HG02798 (cell line): ENCODE data around the gene USP31.

ENCODE experiments used
- ATAC-seq: cut with Tn5 transposase; IDR thresholded peaks from one replicate; pipeline ENCODE4 v1.9.1; 2021; ENCODE audit warnings: mild to moderate bottlenecking; ENCODE audit not compliant: unreplicated experiment, poor library complexity

The USP31 gene

DNA sequence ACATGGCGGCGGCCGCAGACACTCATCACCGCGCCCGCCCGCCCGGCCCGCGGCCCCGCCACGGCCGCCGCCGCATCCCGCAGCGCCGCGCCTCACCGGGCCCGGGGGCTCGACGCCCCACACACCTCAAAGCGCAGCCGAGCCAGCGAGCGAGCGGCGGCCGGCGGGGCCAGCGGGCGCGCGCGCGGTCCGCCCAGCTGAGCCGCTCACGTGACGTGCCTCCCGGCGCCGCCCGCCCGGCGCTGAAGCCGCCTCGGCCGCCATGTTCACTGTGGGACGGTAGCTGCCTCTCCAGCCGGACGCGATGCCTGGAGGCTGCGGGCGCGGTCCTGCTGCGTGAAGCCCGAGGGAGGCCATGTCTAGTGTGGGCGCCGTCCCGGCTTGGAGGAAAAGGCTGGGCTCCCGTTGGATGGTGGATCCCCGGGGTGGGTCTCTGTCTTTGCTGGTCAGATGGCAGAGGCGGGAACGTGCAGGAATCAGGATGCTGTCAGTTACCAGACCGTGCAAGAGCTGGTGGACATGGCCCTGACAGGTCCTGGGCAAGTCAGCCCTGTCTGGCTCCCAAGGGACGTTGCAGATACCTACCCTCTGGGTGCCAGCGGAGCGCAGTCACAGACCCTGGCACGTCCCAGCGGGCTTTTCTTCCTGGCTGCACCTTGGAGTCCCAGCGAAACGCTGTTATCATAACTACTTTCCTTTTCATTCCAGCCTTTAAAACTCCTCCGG is at the start of gene USP31:
Gene USP31 (minus strand): TSS at position 186 of the 726 bp plus-strand sequence. CDS start 182 bp downstream, at position 4.
- peak; percentile 96 for ATAC-seq

DNA sequence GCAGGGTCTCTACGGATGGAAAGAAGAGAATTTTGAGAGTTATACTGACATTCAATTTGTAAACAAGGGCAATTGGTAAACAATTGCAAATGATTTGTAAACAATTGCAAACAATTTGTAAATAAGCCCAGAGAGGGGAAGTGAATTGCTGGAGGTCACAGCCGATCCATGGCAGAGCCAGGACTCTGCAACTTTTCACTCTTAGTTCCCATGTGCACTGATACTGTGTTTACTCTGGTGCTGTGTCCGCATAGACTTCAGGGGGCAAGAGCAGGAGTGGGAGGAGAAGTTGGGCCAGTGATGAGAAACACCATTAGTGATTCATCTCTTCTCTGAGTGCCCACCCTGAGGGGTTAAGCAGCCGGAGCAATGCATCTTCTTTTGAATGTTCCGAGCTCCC is 47.3 kb upstream of the USP31 start:
- ATAC-seq, result no peak

DNA sequence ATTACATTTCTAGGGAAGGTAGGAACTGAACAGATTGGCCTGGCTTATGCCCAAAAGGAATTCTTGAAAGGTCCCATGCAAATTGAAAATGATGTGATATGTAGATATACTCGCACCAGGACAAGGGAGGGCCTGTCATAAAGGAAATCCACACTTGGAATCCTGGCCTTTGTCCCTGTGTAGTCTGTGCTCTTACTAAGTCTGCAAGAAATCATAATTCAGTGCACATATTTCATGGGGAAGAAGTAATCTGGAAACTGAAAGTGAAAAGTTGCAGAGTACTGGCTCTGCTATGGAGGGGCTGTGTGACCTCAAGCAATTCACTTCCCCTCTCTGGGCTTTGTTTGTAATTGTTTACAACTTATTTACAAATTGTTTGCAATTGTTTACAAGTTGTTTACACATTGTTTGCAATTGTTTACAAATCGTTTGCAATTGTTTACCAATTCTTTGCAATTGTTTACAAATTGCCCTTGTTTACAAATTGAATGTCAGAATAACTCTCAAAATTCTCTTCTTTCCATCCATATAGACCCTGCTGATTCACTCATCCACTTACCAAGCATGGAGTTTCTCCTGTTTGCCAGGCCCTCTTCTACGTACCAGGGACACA is 46.2 kb upstream of the USP31 start:
- ATAC-seq, result no peak

DNA sequence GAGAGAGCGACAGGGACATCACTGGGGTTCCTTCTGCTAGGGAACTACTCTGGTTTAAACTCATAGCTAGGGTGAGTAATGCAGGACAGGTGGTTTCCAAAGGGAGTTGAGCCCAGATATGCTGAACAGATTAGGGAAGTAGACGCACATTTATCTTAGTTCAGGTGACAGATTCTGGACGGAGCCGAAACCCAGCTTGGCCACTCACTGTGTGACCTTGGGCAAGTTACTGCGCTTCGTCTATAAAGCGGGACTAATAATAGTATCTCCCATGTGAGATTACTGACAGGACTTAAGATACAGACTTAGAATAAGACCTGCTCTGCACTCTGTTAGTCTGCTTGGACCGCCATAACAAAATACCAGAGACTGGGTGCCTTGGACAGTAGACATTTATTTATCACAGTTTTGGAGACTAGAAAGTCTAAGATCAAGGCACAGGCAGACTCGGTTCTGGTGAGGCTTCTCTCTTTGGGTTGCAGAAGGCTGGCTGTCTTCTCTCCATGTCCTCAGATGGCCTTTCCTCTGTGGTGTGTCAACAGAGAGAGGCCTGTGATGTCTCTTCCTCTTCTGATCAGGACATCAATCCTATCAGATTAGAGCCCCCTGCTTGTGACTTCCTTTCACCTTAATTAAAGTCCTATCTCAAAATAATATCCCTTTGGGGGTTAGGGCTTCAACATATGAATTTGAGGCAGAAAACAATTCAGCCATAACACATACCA is 45.4 kb upstream of the USP31 start:
- ATAC-seq, result no peak

GRCh38 chr16:23188911-23189310 is 39.7 kb upstream of the USP31 start:
- ATAC-seq, result no peak

DNA sequence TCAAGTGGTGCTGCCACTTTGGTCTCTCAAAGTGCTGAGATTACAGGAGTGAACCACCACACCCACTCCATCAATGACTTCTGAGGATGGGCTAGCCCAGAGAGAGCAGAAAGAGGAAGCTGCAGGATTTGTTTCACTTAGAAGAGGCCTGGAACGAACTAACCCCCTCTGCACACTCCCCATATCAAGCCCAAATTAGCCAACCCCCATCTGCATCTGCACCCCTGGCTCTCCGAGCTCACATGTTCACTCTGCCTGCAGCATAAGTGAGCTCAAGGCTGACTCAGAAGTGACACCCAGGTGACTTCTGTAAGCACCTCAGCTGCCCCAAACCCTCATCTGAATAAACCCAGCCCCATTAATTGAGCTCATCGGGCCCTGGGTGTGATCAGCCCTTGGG is 38.1 kb upstream of the USP31 start:
- no peak for ATAC-seq

DNA sequence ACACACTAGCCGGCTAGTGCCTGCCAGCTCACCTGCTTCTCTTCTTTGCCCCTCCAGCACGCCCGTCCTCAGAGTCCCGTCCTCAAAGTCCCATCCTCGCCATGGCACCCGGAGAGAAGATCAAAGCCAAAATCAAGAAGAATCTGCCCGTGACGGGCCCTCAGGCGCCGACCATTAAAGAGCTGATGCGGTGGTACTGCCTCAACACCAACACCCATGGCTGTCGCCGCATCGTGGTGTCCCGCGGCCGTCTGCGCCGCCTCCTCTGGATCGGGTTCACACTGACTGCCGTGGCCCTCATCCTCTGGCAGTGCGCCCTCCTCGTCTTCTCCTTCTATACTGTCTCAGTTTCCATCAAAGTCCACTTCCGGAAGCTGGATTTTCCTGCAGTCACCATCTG is 36.9 kb upstream of the USP31 start:
- ATAC-seq, result no peak

- no peak for ATAC-seq
Measured at GRCh38 chr16:23185656-23186055, 36.4 kb upstream of the USP31 start.

GRCh38 chr16:23183543-23183862 is 34.3 kb upstream of the USP31 start:
- ATAC-seq, result no peak

GRCh38 chr16:23182679-23183542 is 33.7 kb upstream of the USP31 start, which contains the start of gene SCNN1G:
TSS of gene SCNN1G (plus strand) at chr16:23182745. CDS start at chr16:23186272, 3,527 bp downstream.
- peak; percentile 12 for ATAC-seq

GRCh38 chr16:23182206-23182678 is 33.0 kb upstream of the USP31 start:
- peak; percentile 91 for ATAC-seq

DNA sequence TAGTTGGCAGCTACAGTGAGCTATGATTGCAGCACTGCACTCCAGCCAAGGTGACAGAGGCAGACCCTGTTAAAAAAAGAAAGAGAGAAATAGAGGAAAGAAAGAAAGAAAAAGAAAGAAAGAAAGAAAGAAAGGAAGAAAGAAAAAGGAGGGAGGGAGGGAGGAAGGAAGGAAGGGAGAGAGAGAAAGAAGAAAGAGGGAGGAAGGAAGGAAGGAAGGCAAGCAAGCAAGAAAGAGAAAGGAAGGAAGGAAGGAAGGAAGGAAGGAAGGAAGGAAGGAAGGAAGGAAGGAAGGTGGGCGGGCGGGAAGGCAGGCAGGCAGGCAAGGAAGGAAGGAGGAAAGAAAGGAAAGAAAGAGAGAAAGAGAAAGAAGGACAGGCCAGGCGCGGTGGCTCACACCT is 32.3 kb upstream of the USP31 start:
- ATAC-seq, result no peak

DNA sequence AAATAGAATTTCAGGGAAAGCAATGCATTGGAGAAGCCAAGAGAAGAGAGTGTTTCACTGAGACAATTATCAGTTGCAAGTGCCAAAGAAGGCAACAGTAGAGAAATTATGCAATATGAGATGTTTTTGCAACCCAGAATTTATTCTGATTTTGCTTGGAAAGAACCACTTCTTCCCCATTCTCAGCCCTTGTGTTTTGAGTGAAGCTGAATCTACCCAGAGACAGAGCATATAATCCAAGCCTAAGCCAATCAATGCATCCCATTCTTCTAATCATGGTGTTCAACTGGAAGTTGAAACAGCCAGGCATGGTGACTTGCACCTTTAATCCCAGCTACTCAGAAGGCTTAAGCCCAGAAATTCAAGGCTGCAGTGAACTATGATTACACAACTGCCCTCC is 26.4 kb upstream of the USP31 start:
- no peak for ATAC-seq

DNA sequence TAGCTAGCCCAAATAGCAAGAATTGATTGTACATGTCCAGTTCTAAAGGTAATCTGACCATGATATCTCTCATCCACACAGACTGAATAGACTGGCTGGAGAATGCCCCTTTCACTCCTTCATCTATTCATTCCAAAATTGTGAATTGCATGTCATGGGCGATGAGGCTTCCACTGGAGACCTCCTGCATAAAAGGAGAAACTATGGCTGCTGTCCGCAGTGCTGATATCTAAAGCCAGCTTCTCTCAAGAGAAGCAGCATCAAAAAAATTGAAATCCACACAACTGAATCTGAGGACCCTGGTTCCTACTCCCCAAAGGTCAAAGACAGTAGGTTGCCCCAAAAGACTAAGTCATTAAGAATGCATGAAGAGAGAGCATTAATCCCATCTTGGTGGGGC is 25.4 kb upstream of the USP31 start:
- no peak for ATAC-seq

DNA sequence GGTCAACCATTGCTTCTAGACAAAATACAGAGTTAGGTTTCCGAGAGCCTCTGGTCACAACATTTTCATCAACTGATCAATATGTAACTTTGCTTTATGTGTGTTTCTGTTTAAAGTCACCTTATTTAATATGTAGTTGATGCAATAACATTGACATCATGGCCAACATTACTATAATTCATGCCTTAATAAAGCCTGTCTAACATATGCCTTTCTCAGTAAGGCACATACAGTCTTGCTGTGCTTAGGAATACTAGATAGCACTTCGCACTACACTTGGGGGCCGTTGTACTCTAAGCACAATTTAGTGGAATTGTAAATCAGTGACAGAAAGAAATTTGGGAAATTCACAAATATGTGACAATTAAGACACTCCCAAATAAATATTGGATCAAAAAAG is 23.7 kb upstream of the USP31 start:
- ATAC-seq, result no peak

- ATAC-seq, result no peak
Measured at GRCh38 chr16:23172583-23172982, 23.3 kb upstream of the USP31 start.

- no peak for ATAC-seq
Measured at GRCh38 chr16:23164736-23165135, 15.5 kb upstream of the USP31 start.

DNA sequence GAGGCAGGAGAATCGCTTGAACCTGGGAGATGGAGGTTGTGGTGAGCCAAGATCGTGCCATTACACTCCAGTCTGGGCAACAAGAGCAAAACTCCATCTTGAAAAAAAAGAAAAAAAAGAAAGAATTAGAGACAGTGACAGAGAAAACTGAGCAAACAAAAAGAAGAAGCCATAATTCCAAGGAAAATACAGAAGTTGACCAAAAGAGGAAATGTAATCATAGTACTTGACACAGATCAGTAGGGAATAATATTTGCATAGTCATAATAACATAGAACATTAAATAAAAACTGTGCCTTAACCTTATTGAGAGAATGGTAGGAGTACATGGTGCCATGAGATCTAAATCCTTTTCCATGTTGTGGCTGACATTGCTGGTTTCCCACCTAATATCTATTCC is 14.7 kb upstream of the USP31 start:
- no peak for ATAC-seq

- no peak for ATAC-seq
Measured at GRCh38 chr16:23160574-23160973, 11.3 kb upstream of the USP31 start.

DNA sequence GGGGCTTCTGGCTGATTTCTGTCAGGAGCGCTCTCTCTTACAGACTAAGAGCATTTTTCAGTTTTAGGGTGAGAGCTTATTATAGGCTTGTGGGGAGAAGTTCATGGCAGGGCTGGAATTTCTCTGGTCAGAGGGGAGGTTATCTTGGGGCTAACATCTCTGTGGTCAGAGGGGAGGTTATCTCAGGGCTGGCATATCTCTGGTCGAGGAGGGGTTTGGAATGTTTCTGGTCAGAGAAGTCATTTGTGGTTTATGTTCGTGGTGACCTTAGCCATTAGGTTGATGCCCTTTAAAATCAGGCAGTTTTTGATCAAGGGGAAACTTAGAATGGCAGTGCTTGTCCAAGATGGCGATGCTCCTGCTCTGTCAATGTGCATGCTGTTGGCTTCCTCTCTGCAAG is 10.8 kb upstream of the USP31 start:
- no peak for ATAC-seq
